Vein endothelial cell (primary cell): ENCODE results near the gene MLNR. TPM values are rescaled to one million over a fixed set of nuclear protein-coding genes. Genes with fewer than 3 reads are reported as not detected.

Experiments used
- small RNA-seq: library from RNA; depleted of rRNA; stranded (forward); fragments of <200 nt; gene quantifications from one replicate; pipeline ENCODE3, GENCODE V24; 2012
- total RNA-seq: library from RNA; depleted of rRNA; stranded (reverse); fragments of >200 nt; gene quantifications from 2 replicates; pipeline ENCODE4 v1.2.3, GENCODE V29; 2012

The MLNR gene, protein sequence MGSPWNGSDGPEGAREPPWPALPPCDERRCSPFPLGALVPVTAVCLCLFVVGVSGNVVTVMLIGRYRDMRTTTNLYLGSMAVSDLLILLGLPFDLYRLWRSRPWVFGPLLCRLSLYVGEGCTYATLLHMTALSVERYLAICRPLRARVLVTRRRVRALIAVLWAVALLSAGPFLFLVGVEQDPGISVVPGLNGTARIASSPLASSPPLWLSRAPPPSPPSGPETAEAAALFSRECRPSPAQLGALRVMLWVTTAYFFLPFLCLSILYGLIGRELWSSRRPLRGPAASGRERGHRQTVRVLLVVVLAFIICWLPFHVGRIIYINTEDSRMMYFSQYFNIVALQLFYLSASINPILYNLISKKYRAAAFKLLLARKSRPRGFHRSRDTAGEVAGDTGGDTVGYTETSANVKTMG
- not detected in 2 replicates for total RNA-seq

DNA sequence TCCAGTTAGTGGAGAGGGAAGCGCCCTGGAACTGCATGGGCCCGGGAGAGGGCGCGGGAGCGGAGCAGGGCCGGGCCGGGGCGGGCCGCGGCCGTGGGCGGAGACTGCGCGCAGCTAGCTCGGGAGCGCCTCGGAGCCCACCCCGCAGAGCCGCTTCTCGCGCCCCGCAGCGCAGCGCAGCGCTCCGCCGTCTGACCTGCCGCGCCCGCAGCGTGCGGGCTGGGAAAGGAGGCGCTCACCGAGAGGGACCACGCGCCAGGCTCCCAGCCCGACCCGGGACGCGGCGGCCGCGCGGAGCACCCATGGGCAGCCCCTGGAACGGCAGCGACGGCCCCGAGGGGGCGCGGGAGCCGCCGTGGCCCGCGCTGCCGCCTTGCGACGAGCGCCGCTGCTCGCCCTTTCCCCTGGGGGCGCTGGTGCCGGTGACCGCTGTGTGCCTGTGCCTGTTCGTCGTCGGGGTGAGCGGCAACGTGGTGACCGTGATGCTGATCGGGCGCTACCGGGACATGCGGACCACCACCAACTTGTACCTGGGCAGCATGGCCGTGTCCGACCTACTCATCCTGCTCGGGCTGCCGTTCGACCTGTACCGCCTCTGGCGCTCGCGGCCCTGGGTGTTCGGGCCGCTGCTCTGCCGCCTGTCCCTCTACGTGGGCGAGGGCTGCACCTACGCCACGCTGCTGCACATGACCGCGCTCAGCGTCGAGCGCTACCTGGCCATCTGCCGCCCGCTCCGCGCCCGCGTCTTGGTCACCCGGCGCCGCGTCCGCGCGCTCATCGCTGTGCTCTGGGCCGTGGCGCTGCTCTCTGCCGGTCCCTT lies at the start of gene MLNR:
MLNR (plus strand) TSS at position 303 of the 820 bp plus-strand sequence; CDS start at position 303, 0 bp downstream.

DNA sequence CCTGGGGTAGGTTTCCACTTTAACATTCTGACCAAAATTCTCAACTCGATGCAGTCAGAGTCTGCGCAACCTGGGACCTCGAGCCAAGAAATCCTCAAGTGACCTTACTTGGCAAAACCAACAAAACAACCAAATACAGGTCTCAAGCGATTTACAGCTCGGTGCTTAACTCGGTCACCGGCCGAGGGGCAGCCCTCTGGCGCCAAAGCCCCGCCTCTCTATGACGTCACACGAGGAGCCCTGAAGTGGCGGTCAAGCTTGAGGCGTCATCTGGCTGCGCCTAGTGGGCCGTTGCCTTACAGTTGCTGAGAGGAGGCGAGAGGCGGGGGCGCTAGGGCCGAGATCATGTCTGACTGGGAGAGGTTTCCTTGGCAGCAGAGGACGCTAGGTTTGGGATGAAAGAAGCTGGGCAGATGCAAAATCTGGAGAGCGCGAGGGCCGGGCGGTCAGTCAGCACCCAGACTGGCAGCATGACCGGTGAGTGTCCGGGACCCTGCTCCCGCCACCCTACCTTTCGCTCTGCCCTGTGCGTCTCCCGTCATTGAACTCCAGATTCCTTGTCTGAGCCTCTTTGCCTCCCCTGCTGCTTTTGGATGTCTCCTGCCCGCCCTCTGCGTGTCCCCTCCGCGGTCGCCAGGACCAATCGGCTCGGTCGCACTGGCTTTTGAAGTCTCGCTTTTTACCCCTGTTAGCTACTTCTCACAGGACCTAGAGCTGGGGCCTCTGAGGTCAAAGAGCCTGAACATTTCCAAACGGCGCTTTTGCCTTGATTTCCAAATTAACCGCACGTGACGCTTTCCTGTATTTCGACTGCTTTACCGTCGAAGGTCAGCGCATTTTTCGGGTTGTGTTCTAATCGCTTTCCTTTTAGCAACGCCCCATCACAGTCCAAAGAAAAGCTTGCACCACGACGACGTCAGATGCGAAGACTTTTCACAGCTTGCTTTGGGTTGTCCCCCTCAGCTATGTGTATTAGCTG lies 27.8 kb downstream of the MLNR start, which contains the start of gene CDADC1:
CDADC1 (plus strand) TSS at position 283 of the 979 bp plus-strand sequence; CDS start at position 396, 113 bp downstream.

Small RNAs within 50 kb of the gene (small RNA-seq; reads per million reads assigned to genes)
- gene COX7CP1: not detected

Other genes starting within 250 kb of the MLNR start
- gene FNDC3A, start 244.4 kb upstream of the MLNR start, total RNA-seq: 59.9 and 66.6 TPM in 2 replicates
- gene CDADC1, start 27.6 kb downstream of the MLNR start, total RNA-seq: 1.3 and 2.9 TPM in 2 replicates
- 8.6 and 9.1 TPM in 2 replicates for gene CAB39L, start 223.7 kb downstream of the MLNR start, total RNA-seq
- 5.9 and 6.2 TPM in 2 replicates for gene SETDB2, start 223.9 kb downstream of the MLNR start, total RNA-seq